HEK293T (cell line): ENCODE data around the gene PIRT.

Source experiments
- CTCF ChIA-PET: fragments of 350-600 bp; formaldehyde crosslinking; extraction: SDS; loops from one replicate; lab custom pipeline; 2021; ENCODE audit warnings: antibody characterized with exemption, inconsistent platforms; lab: Yijun Ruan, JAX
- POLR2A ChIA-PET: fragments of 350-600 bp; formaldehyde crosslinking; extraction: SDS; loops from one replicate; lab custom pipeline; 2020; ENCODE audit warnings: antibody characterized with exemption, inconsistent platforms; lab: Yijun Ruan, JAX
- DNase-seq: peaks from one replicate; pipeline ENCODE4 v3.0.0; 2012; ENCODE audit warnings: mixed read lengths; ENCODE audit errors: extremely low spot score
- ARNT ChIP-seq: fragments of 450-650 bp; IDR thresholded peaks from 2 replicates; pipeline ENCODE4 v1.6.1; 2017; ENCODE audit warnings: mild to moderate bottlenecking
- BHLHE40 ChIP-seq: fragments of 450-650 bp; IDR thresholded peaks from 2 replicates; pipeline ENCODE4 v1.6.1; 2016; ENCODE audit warnings: mild to moderate bottlenecking, moderate library complexity, borderline replicate concordance
- CTBP1 ChIP-seq: fragments of 450-650 bp; IDR thresholded peaks from 2 replicates; pipeline ENCODE4 v1.6.1; 2016; ENCODE audit warnings: borderline replicate concordance
- ELF4 ChIP-seq: fragments of 450-650 bp; IDR thresholded peaks from 2 replicates; pipeline ENCODE4 v1.6.1; 2017; ENCODE audit warnings: antibody characterized with exemption
- FOXA1 ChIP-seq: fragments of 450-650 bp; IDR thresholded peaks from 2 replicates; pipeline ENCODE4 v1.6.1; 2016; ENCODE audit warnings: mild to moderate bottlenecking
- FOXK2 ChIP-seq: fragments of 450-650 bp; IDR thresholded peaks from 2 replicates; pipeline ENCODE4 v1.6.1; 2016; ENCODE audit warnings: mild to moderate bottlenecking
- FOXM1 ChIP-seq: fragments of 450-650 bp; IDR thresholded peaks from 2 replicates; pipeline ENCODE4 v1.6.1; 2017; ENCODE audit warnings: mild to moderate bottlenecking, borderline replicate concordance
- HDGF ChIP-seq: fragments of 450-650 bp; IDR thresholded peaks from 2 replicates; pipeline ENCODE4 v1.6.1; 2017; ENCODE audit warnings: antibody characterized with exemption, borderline replicate concordance
- L3MBTL2 ChIP-seq: fragments of 450-650 bp; conservative IDR thresholded peaks from 2 replicates; pipeline ENCODE4 v1.6.1; 2016; ENCODE audit warnings: mild to moderate bottlenecking
- LEF1 ChIP-seq: fragments of 450-650 bp; IDR thresholded peaks from 2 replicates; pipeline ENCODE4 v1.6.1; 2017; ENCODE audit warnings: mild to moderate bottlenecking, borderline replicate concordance
- NFRKB ChIP-seq: fragments of 450-650 bp; IDR thresholded peaks from 2 replicates; pipeline ENCODE4 v1.6.1; 2016; ENCODE audit warnings: mild to moderate bottlenecking, moderate library complexity
- SP1 ChIP-seq: fragments of 450-650 bp; IDR thresholded peaks from 2 replicates; pipeline ENCODE4 v1.6.1; 2017
- SUZ12 ChIP-seq: fragments of 450-650 bp; IDR thresholded peaks from 2 replicates; pipeline ENCODE4 v1.6.1; 2016; ENCODE audit warnings: mild to moderate bottlenecking
- TARDBP ChIP-seq: fragments of 450-650 bp; IDR thresholded peaks from 2 replicates; pipeline ENCODE4 v1.6.1; 2016
- ZNF384 ChIP-seq: fragments of 450-650 bp; IDR thresholded peaks from 2 replicates; pipeline ENCODE4 v1.6.1; 2016
- TF ChIP-seq, protein P1 (sequence below): fragments of 450-650 bp; IDR thresholded peaks from 2 replicates; pipeline ENCODE4 v1.6.1; 2016

The PIRT gene

DNA sequence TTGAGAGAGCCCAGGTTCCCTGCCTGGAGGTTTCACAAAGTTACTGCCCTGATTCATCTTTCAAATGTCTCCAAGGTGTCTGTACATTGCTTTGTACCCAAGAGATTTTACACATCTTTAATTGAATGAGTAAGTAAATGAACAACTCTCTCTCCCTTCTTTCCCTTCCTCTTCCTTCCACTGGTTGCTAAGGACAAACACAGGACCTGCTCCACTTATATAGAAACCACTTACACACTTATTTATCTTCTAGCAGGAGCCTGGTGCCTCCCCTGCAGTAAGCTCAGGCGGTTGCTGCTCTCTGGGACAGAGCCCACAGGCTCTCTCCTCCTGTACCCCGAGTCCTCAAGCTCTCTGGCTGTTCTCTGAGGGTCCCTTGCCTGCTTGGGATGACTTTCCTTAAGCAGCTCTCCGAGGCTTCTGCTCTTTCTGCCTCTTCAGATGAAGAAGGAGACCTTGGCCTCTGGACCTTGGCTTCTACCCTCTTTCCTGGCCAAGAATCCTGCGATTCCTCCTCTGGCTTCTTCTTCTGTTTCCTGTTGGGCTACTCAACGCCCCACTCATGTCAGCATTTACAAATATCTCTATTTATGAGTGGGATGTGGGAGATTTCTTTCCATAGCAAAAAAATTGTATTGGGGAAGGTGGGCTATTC is 9.9 kb downstream of the PIRT start:
- ChIA-PET POLR2A (no interaction called here), CTCF (no interaction called here)
- DNase-seq: no peak
- TF ChIP-seq, protein P1, sequence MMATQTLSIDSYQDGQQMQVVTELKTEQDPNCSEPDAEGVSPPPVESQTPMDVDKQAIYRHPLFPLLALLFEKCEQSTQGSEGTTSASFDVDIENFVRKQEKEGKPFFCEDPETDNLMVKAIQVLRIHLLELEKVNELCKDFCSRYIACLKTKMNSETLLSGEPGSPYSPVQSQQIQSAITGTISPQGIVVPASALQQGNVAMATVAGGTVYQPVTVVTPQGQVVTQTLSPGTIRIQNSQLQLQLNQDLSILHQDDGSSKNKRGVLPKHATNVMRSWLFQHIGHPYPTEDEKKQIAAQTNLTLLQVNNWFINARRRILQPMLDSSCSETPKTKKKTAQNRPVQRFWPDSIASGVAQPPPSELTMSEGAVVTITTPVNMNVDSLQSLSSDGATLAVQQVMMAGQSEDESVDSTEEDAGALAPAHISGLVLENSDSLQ: no peak
- TF ChIP-seq ZNF384: no peak
- TF ChIP-seq SP1: no peak
- no peak for TF ChIP-seq FOXK2
- no peak for TF ChIP-seq TARDBP
- no peak for TF ChIP-seq FOXM1
- TF ChIP-seq HDGF: no peak
- no peak for TF ChIP-seq CTBP1
- no peak for TF ChIP-seq ARNT
- no peak for TF ChIP-seq BHLHE40
- TF ChIP-seq L3MBTL2: no peak
- no peak for TF ChIP-seq FOXA1
- TF ChIP-seq ELF4: no peak
- TF ChIP-seq LEF1: no peak
- no peak for TF ChIP-seq SUZ12
- no peak for TF ChIP-seq NFRKB

DNA sequence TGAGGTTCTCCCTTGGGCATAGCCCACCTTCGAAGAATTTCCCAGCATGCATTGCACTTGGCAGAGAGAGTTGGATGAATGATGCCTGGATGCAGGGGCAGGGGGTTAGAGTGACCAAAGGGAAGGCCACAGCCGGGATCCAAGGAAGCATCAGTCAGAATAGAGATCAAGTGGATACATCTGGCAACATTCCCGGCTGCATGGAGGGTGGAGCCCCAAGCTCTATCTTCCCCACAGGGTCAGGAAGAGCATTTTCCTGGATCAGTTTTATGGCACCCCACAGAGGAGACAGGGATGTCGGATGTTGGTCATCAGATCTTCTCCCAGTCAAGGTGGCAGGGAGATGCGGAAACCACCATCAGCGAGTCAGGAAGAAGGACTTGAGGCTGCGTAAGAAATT is 13.0 kb downstream of the PIRT start:
- CTCF ChIA-PET: no interaction called here

DNA sequence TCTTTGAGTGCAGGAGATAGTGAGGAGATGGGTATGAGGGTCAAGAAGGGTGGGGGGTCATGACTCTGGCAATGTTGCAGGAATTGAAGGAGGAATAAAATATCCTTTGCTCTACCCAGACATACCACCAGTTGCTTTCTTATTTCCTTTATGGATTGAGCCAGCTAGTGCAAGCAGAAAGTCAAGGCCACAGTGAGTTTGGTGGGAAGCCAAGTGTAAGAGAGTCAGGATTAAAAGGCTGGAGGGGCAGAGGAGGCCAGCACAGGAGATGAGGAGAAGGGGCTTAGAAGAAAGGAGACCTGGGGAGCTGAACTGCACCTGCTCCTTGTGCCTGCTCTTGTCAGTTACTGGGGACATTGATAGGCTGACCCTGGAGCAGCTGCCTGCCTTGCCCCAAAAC is 16.1 kb downstream of the PIRT start:
- no peak for DNase-seq
- ChIA-PET CTCF (no interaction called here), POLR2A (no interaction called here)
- TF ChIP-seq SP1 (no peak), BHLHE40 (no peak), FOXK2 (no peak), ZNF384 (no peak), CTBP1 (no peak), HDGF (no peak), TARDBP (no peak), LEF1 (no peak), FOXA1 (no peak), ELF4 (no peak), FOXM1 (no peak), ARNT (no peak), L3MBTL2 (no peak), NFRKB (no peak), SUZ12 (no peak)
- TF ChIP-seq, protein P1: no peak

More for the DNA sequence above, 13.0 kb downstream of the PIRT start:
- TF ChIP-seq FOXK2 (no peak), L3MBTL2 (no peak)
- POLR2A ChIA-PET: no interaction called here
- no peak for DNase-seq

DNA sequence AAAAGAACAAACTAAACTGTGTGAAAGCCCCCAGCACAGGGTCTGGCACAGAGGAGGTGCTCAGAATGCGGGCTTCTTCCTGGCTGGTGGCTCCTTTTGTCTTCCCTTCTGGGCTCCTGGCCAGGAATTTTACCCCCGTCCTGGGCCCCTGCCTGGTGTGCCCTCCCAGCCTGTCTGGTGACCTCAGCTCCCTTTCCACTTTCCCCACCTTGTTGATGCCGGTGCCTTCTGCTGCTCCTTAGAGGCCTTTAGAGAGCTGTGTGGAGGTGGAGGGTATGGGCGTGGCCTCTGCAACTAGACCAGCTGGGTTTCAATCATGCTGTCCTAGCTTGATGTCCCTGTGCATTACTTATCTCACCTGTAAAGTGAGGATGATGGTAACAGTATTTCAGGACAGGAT is 16.8 kb downstream of the PIRT start:
- ChIA-PET CTCF (no interaction called here), POLR2A (no interaction called here)
- TF ChIP-seq L3MBTL2 (no peak), SP1 (no peak), ELF4 (no peak), FOXK2 (no peak), BHLHE40 (no peak), SUZ12 (no peak)
- TF ChIP-seq, protein P1: no peak
- no peak for DNase-seq

DNA sequence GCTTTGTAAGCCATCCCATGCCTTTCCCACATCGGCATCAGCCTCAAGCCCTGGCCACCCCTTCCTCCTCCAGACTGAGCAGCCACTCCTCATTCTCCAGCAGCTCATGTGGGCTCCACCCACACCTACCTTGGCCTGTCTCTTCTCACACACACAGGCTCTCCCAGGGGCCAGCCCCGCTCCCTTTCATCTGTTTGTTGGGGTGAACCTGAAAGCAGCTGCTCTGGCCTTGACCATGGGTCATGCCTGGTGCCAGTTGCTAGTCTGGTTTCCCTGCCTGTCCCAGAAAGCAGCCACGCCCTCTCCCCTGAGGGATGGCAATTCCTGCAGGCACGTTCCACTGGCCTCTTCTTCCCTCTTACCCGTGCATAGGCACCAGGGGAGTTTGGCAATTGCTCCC is 22.6 kb downstream of the PIRT start:
- POLR2A ChIA-PET: no interaction called here

More for the DNA sequence above, 22.6 kb downstream of the PIRT start:
- DNase-seq: no peak
- TF ChIP-seq ZNF384 (no peak), FOXK2 (no peak), CTBP1 (no peak), FOXA1 (no peak), NFRKB (no peak), SP1 (no peak), LEF1 (no peak), ARNT (no peak), L3MBTL2 (no peak), HDGF (no peak), FOXM1 (no peak), ELF4 (no peak), SUZ12 (no peak), BHLHE40 (no peak), TARDBP (no peak)
- TF ChIP-seq, protein P1: no peak
- CTCF ChIA-PET: no interaction called here
